Kidney (tissue), 14 donors: ENCODE data around the gene SPARCL1. TPM values are rescaled to one million over a fixed set of nuclear protein-coding genes. Genes with fewer than 3 reads are reported as not detected.
"Not testable (repeated sequence)": the region's sequence is repeated elsewhere in the genome, so short reads cannot be mapped to it uniquely, and the experiment has no call there.

Experiments used
- DNase-seq, 5 donors: peaks; one replicate each; pipeline ENCODE4 v3.0.0-alpha.2; 2013 to 2020
- FAIRE-seq: peaks from 2 replicates; lab custom pipeline; 2012; peaks lifted over from hg19 to GRCh38; lab: Jason Lieb, UNC
- H3K27ac ChIP-seq, 2 donors: one replicate each; pipeline ENCODE4 v1.7.0; 2013; ENCODE audit warnings: low read depth in 2 of 2, low read length in 2 of 2, inconsistent platforms in 1 of 2
- H3K27me3 ChIP-seq: one replicate; pipeline ENCODE4 v1.7.1; 2013; ENCODE audit warnings: low read length, inconsistent platforms; ENCODE audit not compliant: control insufficient read depth, insufficient read depth
- H3K36me3 ChIP-seq, 3 donors: one replicate each; pipeline versions ENCODE4 v1.7.0 to v1.7.1; 2013; ENCODE audit warnings: low read length in 3 of 3, control low read depth in 1 of 3, inconsistent platforms in 1 of 3; ENCODE audit not compliant: insufficient read depth in 3 of 3, control insufficient read depth in 2 of 3
- H3K4me1 ChIP-seq, 3 donors: one replicate each; pipeline versions ENCODE4 v1.7.0 to v1.7.1; 2013; ENCODE audit warnings: low read length in 3 of 3, inconsistent platforms in 1 of 3, low read depth in 1 of 3; ENCODE audit not compliant: control insufficient read depth in 2 of 3, insufficient read depth in 2 of 3
- H3K4me3 ChIP-seq, 3 donors: one replicate each; pipeline versions ENCODE4 v1.7.0 to v1.8.1; 2013; ENCODE audit warnings: low read length in 3 of 3, control low read depth in 1 of 3, inconsistent platforms in 1 of 3
- H3K9ac ChIP-seq, 3 donors: one replicate each; pipeline versions ENCODE4 v1.7.0 to v1.7.1; 2013; ENCODE audit warnings: low read length in 3 of 3, control low read depth in 1 of 3, inconsistent platforms in 1 of 3
- H3K9me3 ChIP-seq, 3 donors: one replicate each; pipeline versions ENCODE4 v1.7.0 to v1.7.1; 2013; ENCODE audit warnings: low read length in 3 of 3, control low read depth in 1 of 3, inconsistent platforms in 1 of 3; ENCODE audit not compliant: control insufficient read depth in 2 of 3, insufficient read depth in 1 of 3
- CTCF ChIP-seq: IDR thresholded peaks from 3 replicates; pipeline ENCODE4 v1.5.1; 2012; ENCODE audit warnings: mild to moderate bottlenecking, moderate library complexity, borderline replicate concordance; ENCODE audit not compliant: insufficient read depth; ENCODE audit errors: extremely low read depth
- intact Hi-C: fragments of 100-400 bp; cut with DNase I; formaldehyde crosslinking; loops from one replicate; pipeline ENCODE4 v1.11.1; 2022
- polyA plus RNA-seq: library from polyadenylated mRNA; stranded (reverse); fragments of 350-450 nt; fragmentation: Illumina TruSeq; extraction: RNeasy Lipid Tissue Mini Kit (QIAGEN cat#74804); gene quantifications from one replicate; pipeline ENCODE4 v1.2.3, GENCODE V29; 2014; ENCODE audit warnings: low read depth, low replicate concordance; ENCODE audit not compliant: insufficient read depth
- total RNA-seq: library from RNA; stranded (reverse); fragmentation: NEBNext Ultra II Directional; extraction: Animal tissue kit (Norgen Biotek cat#: 25700); gene quantifications from one replicate; pipeline ENCODE4 v1.2.1, GENCODE V29; 2021
- donor health status: control.
- donor health status: control.
- donor health status: control.
- donor health status: control.
- donor health status: control.
- donor health status: DM: yes; HTN: yes; CAD: no.
- donor health status: Normal renal cell carcinoma (clear cell type).

The SPARCL1 gene
- total and polyA plus RNA-seq, 2 donors from 2014 or later, result 87.4 to 322 TPM

DNA sequence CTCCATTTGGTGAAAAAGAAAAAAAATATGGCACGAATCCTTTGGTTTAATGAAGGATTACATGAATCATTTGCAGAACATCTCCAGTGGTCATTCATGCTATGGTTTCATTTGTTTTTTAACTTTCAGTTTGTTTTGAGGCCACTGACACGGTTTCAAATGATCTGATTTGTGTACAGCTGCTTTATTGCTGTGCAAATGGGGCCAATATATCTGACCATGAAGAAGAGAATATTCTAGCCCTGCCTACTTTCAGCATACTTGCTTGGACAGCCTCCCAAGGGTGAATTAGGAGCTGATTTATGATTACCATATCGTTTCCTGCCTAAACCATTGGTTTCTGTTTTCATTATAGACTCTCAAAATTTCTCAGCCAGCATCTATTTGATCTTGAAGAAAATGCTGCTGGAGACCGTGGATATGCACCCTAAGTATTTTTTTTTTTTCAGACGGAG is 30.7 kb downstream of the SPARCL1 start:
- H3K9me3 ChIP-seq, result no peaks in the 10 kb centered on the region
- intact Hi-C loops, result no loop called here

GRCh38 chr4:87497578-87497977 is 31.6 kb downstream of the SPARCL1 start:
- no peak overlapping the region for H3K4me3 ChIP-seq
- peak overlapping the region in 1 of 2 donors; percentile 41 for H3K27ac ChIP-seq
- H3K27me3 ChIP-seq, result no peaks in the 10 kb centered on the region
- no peak overlapping the region for H3K9ac ChIP-seq
- H3K36me3 ChIP-seq, result peaks cover 0 to 4% (median 0%) of the 10 kb centered on the region in 3 donors
- DNase-seq, result no peak
- peaks cover 0 to 13% (median 6%) of the 10 kb centered on the region in 3 donors for H3K4me1 ChIP-seq
- no peak for FAIRE-seq
- intact Hi-C loops, result no loop called here
- TF ChIP-seq CTCF, result no peak
- H3K9me3 ChIP-seq, result no peaks in the 10 kb centered on the region

More for the DNA sequence above, 30.7 kb downstream of the SPARCL1 start:
- no peaks in the 10 kb centered on the region for H3K27me3 ChIP-seq
- no peak for TF ChIP-seq CTCF
- peaks cover 0 to 4% (median 0%) of the 10 kb centered on the region in 3 donors for H3K36me3 ChIP-seq
- no peak overlapping the region for H3K9ac ChIP-seq
- FAIRE-seq, result no peak
- peak overlapping the region; percentile 12 to 54 (median 38) for H3K4me3 ChIP-seq
- DNase-seq, result peak in 2 of 5 donors; percentile 50 to 77
- peak overlapping the region in 1 of 2 donors; percentile 41 for H3K27ac ChIP-seq
- peaks cover 0 to 14% (median 6%) of the 10 kb centered on the region in 3 donors for H3K4me1 ChIP-seq

DNA sequence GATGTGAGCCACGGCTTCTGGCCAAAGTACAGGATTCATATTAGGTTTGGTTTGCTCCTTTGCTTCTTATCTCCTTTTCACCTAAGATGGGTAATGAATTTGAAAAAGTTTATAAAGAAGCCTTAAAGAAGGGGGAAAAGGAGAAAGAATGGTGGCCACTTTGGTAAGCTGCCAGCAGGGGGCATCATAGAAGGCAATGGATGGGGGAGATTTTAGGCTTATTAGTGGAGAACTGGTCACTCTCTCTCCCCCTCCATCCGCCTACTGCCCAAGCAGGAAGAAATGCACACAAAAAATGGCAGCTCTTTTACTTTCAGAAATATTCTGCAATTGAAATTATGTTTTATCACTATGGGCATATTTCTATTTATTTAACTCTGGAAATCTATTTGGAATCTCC is 32.0 kb downstream of the SPARCL1 start:
- H3K9ac ChIP-seq, result no peak overlapping the region
- no peaks in the 10 kb centered on the region for H3K9me3 ChIP-seq
- no peak overlapping the region for H3K27ac ChIP-seq
- peaks cover 0 to 9% (median 6%) of the 10 kb centered on the region in 3 donors for H3K4me1 ChIP-seq
- H3K36me3 ChIP-seq, result peaks cover 0 to 4% (median 0%) of the 10 kb centered on the region in 3 donors
- DNase-seq, result no peak
- H3K4me3 ChIP-seq, result no peak overlapping the region
- FAIRE-seq, result no peak
- intact Hi-C loops, result no loop called here
- H3K27me3 ChIP-seq, result no peaks in the 10 kb centered on the region
- TF ChIP-seq CTCF, result no peak

DNA sequence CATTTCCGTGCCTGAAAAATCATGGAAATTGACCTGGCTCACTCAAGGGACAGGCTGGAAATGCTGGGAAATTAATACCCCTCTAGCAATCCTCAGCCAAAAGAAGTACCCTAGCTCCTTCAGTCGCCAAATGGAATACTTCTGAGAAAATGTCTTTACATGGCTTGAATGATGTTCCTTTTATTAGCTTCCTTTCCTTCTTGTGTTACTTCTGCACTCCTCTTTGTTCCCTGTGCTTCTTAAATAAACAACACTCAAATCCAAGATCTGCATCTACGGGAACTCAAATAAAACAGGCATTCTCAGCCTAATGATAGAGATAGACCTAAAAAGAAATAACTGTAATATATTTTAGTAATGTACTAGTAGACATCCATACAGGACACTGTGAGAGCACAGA is 36.1 kb downstream of the SPARCL1 start:
- TF ChIP-seq CTCF, result no peak
- FAIRE-seq (no peak), DNase-seq (peak in 2 of 5 donors; percentile 22 to 26)
- Histone ChIP-seq H3K4me1 (peaks cover 0 to 3% (median 1%) of the 10 kb centered on the region in 3 donors), H3K4me3 (no peak overlapping the region), H3K9ac (no peak overlapping the region), H3K27ac (no peak overlapping the region), H3K27me3 (no peaks in the 10 kb centered on the region), H3K9me3 (no peaks in the 10 kb centered on the region), H3K36me3 (peaks cover 0 to 4% (median 0%) of the 10 kb centered on the region in 3 donors)
- intact Hi-C loops, result no loop called here

DNA sequence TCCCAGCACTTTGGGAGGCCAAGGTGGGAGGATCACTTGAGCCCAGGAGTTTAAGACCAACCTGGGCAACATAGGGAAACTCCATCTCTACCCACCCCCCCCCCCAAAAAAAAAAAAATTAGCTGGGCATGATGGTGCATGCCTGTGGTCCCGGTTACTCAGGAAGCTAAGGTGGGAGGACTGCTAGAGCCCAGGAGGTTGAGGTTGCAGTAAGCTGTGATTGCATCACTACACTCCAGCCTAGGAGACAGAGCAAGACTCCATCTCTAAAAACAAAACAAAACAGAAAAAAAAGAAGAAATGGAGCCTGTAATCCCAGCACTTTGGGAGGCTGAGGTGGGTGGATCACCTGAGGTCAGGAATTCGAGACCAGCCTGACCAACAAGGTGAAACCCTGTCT is 37.3 kb downstream of the SPARCL1 start:
- intact Hi-C loops, H3K27ac ChIP-seq: not testable (repeated sequence)

More for the DNA sequence above, 37.3 kb downstream of the SPARCL1 start:
- H3K4me1 ChIP-seq, H3K36me3 ChIP-seq, H3K9me3 ChIP-seq, DNase-seq, H3K9ac ChIP-seq, FAIRE-seq, H3K4me3 ChIP-seq, H3K27me3 ChIP-seq: not testable (repeated sequence)
